GM21528 (cell line): ENCODE measurements around the gene CARD11.

Experiments
- ATAC-seq: cut with Tn5 transposase; IDR thresholded peaks from one replicate; pipeline ENCODE4 v1.9.1; 2021; ENCODE audit warnings: mild to moderate bottlenecking, moderate library complexity; ENCODE audit not compliant: unreplicated experiment, low FRiP score

The CARD11 gene

GRCh38 chr7:2985866-2986265, 57.8 kb downstream of the CARD11 start:
- no peak for ATAC-seq

- ATAC-seq = no peak
Observed at GRCh38 chr7:2984091-2984490, 59.6 kb downstream of the CARD11 start.

GRCh38 chr7:2983586-2983985, 60.1 kb downstream of the CARD11 start:
- ATAC-seq = no peak

- ATAC-seq = no peak
Observed at GRCh38 chr7:2982831-2983230, 60.8 kb downstream of the CARD11 start.

GRCh38 chr7:2982401-2982800, 61.3 kb downstream of the CARD11 start:
- no peak for ATAC-seq

- no peak for ATAC-seq
Observed at GRCh38 chr7:2981103-2981480, 62.6 kb downstream of the CARD11 start.

- ATAC-seq = no peak
Observed at GRCh38 chr7:2980401-2981102, 63.1 kb downstream of the CARD11 start.

GRCh38 chr7:2979951-2980350, 63.7 kb downstream of the CARD11 start:
- ATAC-seq = no peak

DNA sequence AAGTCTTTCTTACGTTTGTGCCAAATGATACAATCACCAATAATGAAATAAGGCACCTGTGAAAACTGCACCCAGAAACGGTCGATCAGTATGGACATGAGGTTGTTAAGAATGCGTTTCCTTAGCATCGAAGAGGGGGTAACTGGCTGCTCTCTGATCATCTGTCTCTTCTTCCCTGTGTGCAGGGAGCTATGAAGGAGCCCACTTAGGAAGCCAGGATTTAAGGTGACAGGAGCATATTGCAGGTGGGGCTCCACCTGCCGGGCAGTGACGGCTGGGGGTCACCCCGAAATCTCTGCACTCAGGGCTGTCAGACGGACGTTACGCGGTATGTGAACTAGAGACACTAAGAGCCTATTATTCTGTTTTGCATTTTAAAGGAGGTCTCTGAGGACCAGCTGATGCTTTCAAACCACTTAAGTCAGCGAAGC, 64.5 kb downstream of the CARD11 start:
- no peak for ATAC-seq

- ATAC-seq = peak; percentile 86
Observed at GRCh38 chr7:2978408-2978807, 65.3 kb downstream of the CARD11 start.

DNA sequence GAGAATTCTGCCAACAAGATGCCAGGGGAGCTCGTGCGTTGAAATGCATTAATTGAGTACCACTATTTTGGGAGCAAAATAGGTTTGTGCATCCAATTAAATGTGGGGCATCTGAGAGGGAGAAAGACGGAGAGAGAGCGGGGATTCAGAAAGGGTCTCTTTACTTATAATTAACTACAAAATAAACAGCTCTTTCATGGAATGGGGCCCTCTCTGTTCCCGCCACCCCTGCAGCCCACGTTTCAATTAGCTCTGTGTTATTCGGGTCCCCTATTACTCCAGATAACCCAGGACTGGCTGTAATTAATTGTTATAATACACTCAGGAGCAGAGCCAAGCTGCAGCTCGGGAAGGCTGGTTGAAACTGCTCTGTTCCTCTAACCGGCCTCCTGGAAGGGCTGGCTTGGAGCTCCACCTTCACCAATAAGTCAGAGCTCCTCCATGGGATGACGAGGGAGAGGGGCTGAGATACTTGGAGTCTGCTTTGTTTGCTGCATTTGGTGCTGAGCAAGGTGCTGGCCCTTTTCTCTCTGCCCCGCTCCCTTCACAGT, 67.8 kb downstream of the CARD11 start:
- ATAC-seq = no peak

DNA sequence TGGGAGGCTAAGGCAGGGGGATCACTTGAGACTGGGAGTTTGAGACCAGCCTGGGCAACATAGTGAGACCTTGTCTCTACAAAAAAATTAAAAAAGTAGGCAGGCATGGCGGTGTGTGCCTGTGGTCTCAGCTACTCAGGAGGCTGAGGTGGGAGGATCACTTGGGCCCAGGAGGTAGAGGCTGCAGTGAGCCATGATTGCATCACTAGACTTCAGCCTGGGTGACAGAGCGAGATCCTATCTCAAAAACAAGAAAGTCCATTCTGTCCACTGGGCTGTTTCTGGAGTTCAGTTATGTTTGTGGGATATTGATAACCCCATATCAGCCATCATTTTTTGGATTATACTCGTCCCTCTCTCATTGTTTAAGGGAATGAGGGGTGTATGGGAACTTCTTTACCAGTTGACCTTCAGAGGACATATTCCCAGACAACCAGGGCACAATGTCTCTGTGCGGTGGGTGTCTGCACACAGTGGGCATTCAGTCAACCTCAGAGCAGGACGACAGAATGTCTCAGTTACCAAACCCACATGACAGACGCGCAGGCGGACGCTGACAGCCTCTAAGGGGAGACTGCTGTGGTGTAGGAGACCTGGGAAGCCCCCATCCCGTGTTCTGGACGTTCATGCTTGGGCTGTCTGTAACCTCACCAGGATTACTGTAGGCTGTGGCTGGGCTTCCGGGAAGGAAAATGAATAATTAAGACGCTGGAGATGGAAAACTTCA, 69.4 kb downstream of the CARD11 start:
- ATAC-seq = no peak

DNA sequence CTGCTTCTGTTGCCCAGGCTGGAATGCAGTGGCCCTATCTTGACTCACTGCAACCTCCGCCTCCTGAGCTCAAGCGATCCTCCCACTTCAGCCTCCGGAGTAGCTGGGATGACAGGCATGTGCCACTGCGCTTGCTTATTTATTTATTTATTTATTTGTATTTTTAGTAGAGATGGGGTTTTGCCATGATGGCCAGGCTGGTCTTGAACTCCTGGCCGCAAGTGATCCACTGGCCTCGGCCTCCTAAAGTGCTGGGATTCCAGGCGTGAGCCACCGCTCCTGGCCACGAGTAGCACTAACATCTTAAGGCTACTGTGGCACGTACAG, 70.9 kb downstream of the CARD11 start:
- no peak for ATAC-seq

DNA sequence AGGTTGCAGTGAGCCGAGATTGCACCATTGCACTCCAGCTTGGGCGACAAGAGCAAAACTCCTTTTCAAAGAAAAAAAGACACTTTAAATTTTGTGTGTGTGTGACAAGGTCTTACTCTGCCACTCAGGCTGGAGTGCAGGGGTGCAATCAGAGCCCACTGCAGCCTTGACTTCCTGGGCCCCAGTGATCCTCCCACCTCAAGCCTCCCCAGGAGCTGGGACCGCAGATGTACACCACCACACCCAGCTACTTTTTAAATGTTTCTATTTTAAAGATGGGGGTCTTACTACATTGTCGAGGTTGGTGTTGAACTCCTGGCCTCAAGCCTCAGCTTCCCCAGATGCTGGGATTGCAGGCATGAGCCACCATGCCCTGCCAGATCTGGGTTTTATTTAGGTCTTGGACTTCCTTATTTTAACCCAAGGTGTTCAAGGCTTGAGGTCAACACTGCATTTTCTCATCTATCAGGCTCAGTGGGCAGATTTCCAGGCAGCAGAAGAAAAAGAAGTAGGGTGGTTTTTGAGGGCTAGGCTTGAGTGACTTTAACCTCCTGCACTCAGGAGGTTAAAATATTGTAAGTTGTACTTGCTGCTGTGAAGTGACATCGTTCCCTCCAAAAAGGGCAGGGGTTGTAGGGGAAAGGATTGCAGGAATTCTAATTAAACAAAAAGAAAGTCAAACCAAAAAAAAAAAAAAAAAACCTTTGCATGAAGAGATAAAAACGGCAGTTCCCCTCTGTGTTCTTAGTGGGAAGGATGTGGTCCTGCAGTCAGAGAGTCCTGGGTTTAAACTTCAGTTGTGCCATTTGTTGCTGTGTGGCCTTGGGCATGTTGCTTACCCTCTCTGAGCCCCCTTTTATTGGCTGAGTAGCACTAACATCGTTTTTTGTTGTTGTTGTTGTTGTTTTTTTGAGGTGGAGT, 71.5 kb downstream of the CARD11 start:
- ATAC-seq = peak; percentile 68

GRCh38 chr7:2970861-2971260, 72.8 kb downstream of the CARD11 start:
- ATAC-seq = no peak

- no peak for ATAC-seq
Observed at GRCh38 chr7:2970307-2970664, 73.4 kb downstream of the CARD11 start.

DNA sequence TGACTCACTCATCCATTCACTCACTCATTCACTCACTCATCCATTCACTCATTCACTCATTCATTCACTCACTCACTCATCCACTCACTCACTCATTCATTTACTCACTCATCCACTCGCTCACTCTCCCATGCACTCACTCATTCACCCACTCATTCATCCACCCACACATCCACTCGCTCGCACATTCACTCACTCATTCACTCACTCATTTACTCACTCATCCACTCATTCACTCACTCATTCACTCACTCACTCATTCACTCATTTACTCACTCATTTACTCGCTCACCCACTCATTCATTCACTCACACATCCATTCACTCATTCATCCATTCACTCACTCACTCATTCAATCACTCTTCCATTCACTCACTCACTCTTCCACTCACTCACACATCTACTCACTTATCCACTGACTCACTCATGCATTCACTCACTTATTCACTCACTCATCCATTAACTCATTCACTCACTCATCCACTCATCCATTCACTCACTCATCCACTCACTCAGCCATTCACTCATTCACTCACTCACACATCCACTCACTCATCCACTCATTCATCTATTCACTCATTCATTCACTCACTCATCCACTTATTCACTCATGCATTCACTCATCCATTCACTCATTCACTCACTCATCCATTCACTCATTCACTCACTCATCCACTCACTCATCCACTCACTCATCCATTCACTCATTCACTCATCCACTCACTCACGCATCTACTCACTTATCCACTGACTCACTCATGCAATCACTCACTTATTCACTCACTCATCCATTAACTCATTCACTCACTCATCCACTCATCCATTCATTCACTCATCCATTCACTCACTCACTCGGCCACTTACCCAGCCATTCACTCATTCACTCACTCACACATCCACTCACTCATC, 74.0 kb downstream of the CARD11 start:
- no peak for ATAC-seq

- no peak for ATAC-seq
Observed at GRCh38 chr7:2968616-2969397, 74.9 kb downstream of the CARD11 start.

GRCh38 chr7:2968176-2968575, 75.5 kb downstream of the CARD11 start:
- no peak for ATAC-seq
